A549 (cell line): ENCODE data around the gene S100A10. TPM values are rescaled to one million over a fixed set of nuclear protein-coding genes. Genes with fewer than 3 reads are reported as not detected.

ENCODE experiments used
- ATAC-seq, 2 experiments: fragments of 200-7000 bp in 1 of 2; fragments of >200 bp in 1 of 2; cut with Nextera tagmentation in 1 of 2; cut with Tn5 transposase in 1 of 2; 3 replicates each; pipeline versions ENCODE4 v1.8.0 to v1.9.1; 2018 to 2020; ENCODE audit warnings: mild to moderate bottlenecking in 1 of 2, moderate library complexity in 1 of 2
- CTCF ChIA-PET: fragments of 300-600 bp; sonication (Branson Sonifier 250); formaldehyde crosslinking; extraction: SDS; loops from one replicate; lab custom pipeline; 2021; ENCODE audit warnings: antibody characterized with exemption, inconsistent platforms; lab: Yijun Ruan, JAX
- POLR2A ChIA-PET: fragments of 350-600 bp; formaldehyde crosslinking; extraction: SDS; loops from one replicate; lab custom pipeline; 2021; ENCODE audit warnings: antibody characterized with exemption, inconsistent platforms; lab: Yijun Ruan, JAX
- DNase-seq, 2 experiments: peaks; one replicate each; pipeline versions ENCODE4 v3.0.0 to v3.0.0-alpha.2; 2011 to 2016; ENCODE audit warnings: low read depth in 1 of 2, low spot score in 1 of 2
- FAIRE-seq: peaks from 2 replicates; lab custom pipeline; 2011; peaks lifted over from hg19 to GRCh38; lab: Jason Lieb, UNC
- H3K27ac ChIP-seq, 2 experiments: fragments of >200 bp; sonication (Bioruptor Twin); formaldehyde crosslinking; 3 replicates each; pipeline ENCODE4 v1.5.1; 2016 to 2017
- H3K4me1 ChIP-seq: fragments of >200 bp; sonication (Bioruptor Twin); formaldehyde crosslinking; 3 replicates; pipeline ENCODE4 v1.6.1; 2016
- H3K4me2 ChIP-seq: fragments of >200 bp; sonication (Bioruptor Twin); formaldehyde crosslinking; 3 replicates; pipeline ENCODE4 v1.6.1; 2016
- H3K4me3 ChIP-seq: fragments of >200 bp; sonication (Bioruptor Twin); formaldehyde crosslinking; 3 replicates; pipeline ENCODE4 v1.5.1; 2016
- H3K9me3 ChIP-seq: fragments of >200 bp; sonication (Bioruptor Twin); formaldehyde crosslinking; 3 replicates; pipeline ENCODE4 v1.6.1; 2016
- ATOH8 ChIP-seq: fragments of 250-450 bp; sonication (Bioruptor Pico); IDR thresholded peaks from 2 replicates; pipeline ENCODE4 v1.5.0; 2020; ENCODE audit warnings: low read depth, mild to moderate bottlenecking, moderate library complexity
- BHLHE40 ChIP-seq: IDR thresholded peaks from 2 replicates; pipeline ENCODE4 v1.6.1; 2012; ENCODE audit warnings: low read depth, low read length, inconsistent platforms
- CEBPB ChIP-seq, 2 experiments: fragments of >200 bp in 1 of 2; sonication (Bioruptor Twin) in 1 of 2; formaldehyde crosslinking in 1 of 2; IDR thresholded peaks; 2 replicates each; pipeline ENCODE4 v1.6.1; 2012 to 2016
- CHD4 ChIP-seq: fragments of 200-600 bp; sonication (generic); IDR thresholded peaks from 2 replicates; pipeline ENCODE4 v1.6.1; 2016; ENCODE audit warnings: antibody characterized with exemption, mild to moderate bottlenecking, borderline replicate concordance
- CTCF ChIP-seq: fragments of >200 bp; sonication (Bioruptor Twin); formaldehyde crosslinking; IDR thresholded peaks from 3 replicates; pipeline ENCODE4 v1.5.1; 2016
- EHF ChIP-seq: fragments of 250-450 bp; sonication (Bioruptor Pico); IDR thresholded peaks from 2 replicates; pipeline ENCODE4 v1.5.0; 2020; ENCODE audit warnings: mild to moderate bottlenecking
- EHMT2 ChIP-seq: fragments of 200-600 bp; sonication (generic); IDR thresholded peaks from 2 replicates; pipeline ENCODE4 v1.6.1; 2016; ENCODE audit warnings: antibody characterized with exemption, low read depth, mild to moderate bottlenecking, moderate library complexity
- ESRRA ChIP-seq: fragments of 150-350 bp; IDR thresholded peaks from 2 replicates; pipeline ENCODE4 v1.6.1; 2014; ENCODE audit warnings: mild to moderate bottlenecking, low read length, borderline replicate concordance
- HDAC2 ChIP-seq: fragments of 200-600 bp; sonication (generic); IDR thresholded peaks from 2 replicates; pipeline ENCODE4 v1.6.1; 2016
- HOXB5 ChIP-seq: fragments of 250-450 bp; sonication (Bioruptor Pico); IDR thresholded peaks from 2 replicates; pipeline ENCODE4 v1.5.0; 2020; ENCODE audit warnings: mild to moderate bottlenecking, moderate library complexity
- JUN ChIP-seq, 2 experiments: fragments of >200 bp; sonication (Bioruptor Twin); formaldehyde crosslinking; IDR thresholded peaks; 2 replicates in 1 of 2; 3 replicates in 1 of 2; pipeline ENCODE4 v1.6.1; 2016 to 2017
- KDM1A ChIP-seq: fragments of 200-600 bp; sonication (generic); IDR thresholded peaks from 2 replicates; pipeline ENCODE4 v1.6.1; 2016; ENCODE audit warnings: low read depth, mild to moderate bottlenecking
- MAFK ChIP-seq: fragments of 450-650 bp; IDR thresholded peaks from 2 replicates; pipeline ENCODE4 v1.6.1; 2014; ENCODE audit not compliant: partially characterized antibody
- NR3C1 ChIP-seq: fragments of >200 bp; sonication (Bioruptor Twin); formaldehyde crosslinking; IDR thresholded peaks from 3 replicates; pipeline ENCODE4 v1.6.1; 2017
- POLR2AphosphoS2 ChIP-seq: conservative IDR thresholded peaks from 2 replicates; pipeline ENCODE4 v1.6.1; 2012; ENCODE audit warnings: low read length, improper control_type of control experiment, inconsistent platforms
- RCOR1 ChIP-seq: fragments of 150-350 bp; IDR thresholded peaks from 2 replicates; pipeline ENCODE4 v1.6.1; 2014; ENCODE audit warnings: antibody characterized with exemption, low read length, low read depth
- RFX5 ChIP-seq: fragments of 450-650 bp; IDR thresholded peaks from 2 replicates; pipeline ENCODE4 v1.7.1; 2014; ENCODE audit warnings: antibody characterized with exemption, mild to moderate bottlenecking, moderate library complexity
- RNF2 ChIP-seq: fragments of 200-600 bp; sonication (generic); IDR thresholded peaks from 2 replicates; pipeline ENCODE4 v1.6.1; 2016; ENCODE audit warnings: low read depth, mild to moderate bottlenecking, antibody characterized with exemption, moderate library complexity, borderline replicate concordance
- USF2 ChIP-seq: fragments of 450-650 bp; IDR thresholded peaks from 2 replicates; pipeline ENCODE4 v1.6.1; 2014; ENCODE audit warnings: antibody characterized with exemption
- ZNF302 ChIP-seq: fragments of 250-450 bp; sonication (Bioruptor Pico); IDR thresholded peaks from 2 replicates; pipeline ENCODE4 v1.9.0; 2021; ENCODE audit warnings: inconsistent platforms, mild to moderate bottlenecking, moderate library complexity
- WGBS: methylation state at CpG from one replicate; pipeline ENCODE4 v1.1.6; 2017; ENCODE audit errors: missing lambda C conversion rate; 5-methylcytosine and 5-hydroxymethylcytosine counted together
- polyA plus RNA-seq, 4 experiments: library from polyadenylated mRNA; depleted of rRNA in 3 of 4; stranded (reverse); fragments of >200 nt; fragmentation: RNase III in 1 of 4; extraction: RNeasy Plus Mini Kit Qiagen cat#74134 plus additional on column Dnase treatment in 1 of 4; gene quantifications; 2 replicates in 3 of 4; 3 replicates in 1 of 4; pipeline ENCODE4 v1.2.3, GENCODE V29; 2011 to 2017

S100A10 gene
- polyA plus RNA-seq, 2 of the 4 experiments (the other 2 are of a cell fraction): 505 to 2,077 TPM

GRCh38 chr1:152024223-152024622 is 30.6 kb upstream of the S100A10 start:
- no peak for FAIRE-seq
- no peak overlapping the region for H3K4me3 ChIP-seq
- no peak overlapping the region for H3K27ac ChIP-seq
- H3K4me2 ChIP-seq: no peak overlapping the region
- H3K9me3 ChIP-seq: no peaks in the 10 kb centered on the region
- ATAC-seq: no peak
- CTCF ChIA-PET: interaction anchor here (0.8 to 3.5 kb wide), 9 partner anchors 9 to 93 kb away, joined by 3 to 22 read pairs (median 6); no protein-coding TSS in a partner anchor
- WGBS: 82% methylated on average over 4 of the region's 4 CpGs
- TF ChIP-seq EHF (no peak), NR3C1 (no peak), ZNF302 (CRISPR knock-in tag) (no peak), KDM1A (no peak)
- TF ChIP-seq, all 56 proteins: peak for 0
- POLR2A ChIA-PET: no interaction called here
- peaks cover 5% of the 10 kb centered on the region for H3K4me1 ChIP-seq
- DNase-seq: no peak

- POLR2A ChIA-PET: no interaction called here
- CTCF ChIA-PET: interaction anchor here (0.9 to 3.5 kb wide), 7 partner anchors 9 to 90 kb away, joined by 3 to 22 read pairs (median 4); no protein-coding TSS in a partner anchor
These were observed 29.6 kb upstream of the S100A10 start for GRCh38 chr1:152023221-152023620.

GRCh38 chr1:152022474-152022873 is 28.8 kb upstream of the S100A10 start:
- ChIA-PET POLR2A (interaction anchor here (1.0 kb wide), 1 partner anchor 26 kb away, joined by 3 read pairs; no protein-coding TSS in a partner anchor), CTCF (interaction anchor here (1.1 to 3.5 kb wide), 5 partner anchors 8 to 89 kb away, joined by 4 to 22 read pairs (median 6); no protein-coding TSS in a partner anchor)
- Histone ChIP-seq H3K4me1 (no peaks in the 10 kb centered on the region), H3K27ac (no peak overlapping the region), H3K9me3 (no peaks in the 10 kb centered on the region), H3K4me3 (no peak overlapping the region), H3K4me2 (no peak overlapping the region)
- DNase-seq (no peak), FAIRE-seq (no peak), ATAC-seq (no peak)
- no peak for TF ChIP-seq RCOR1
- no peak for TF ChIP-seq POLR2AphosphoS2
- TF ChIP-seq RFX5: no peak
- no peak for TF ChIP-seq RNF2
- no peak for TF ChIP-seq HOXB5
- no peak for TF ChIP-seq CHD4
- TF ChIP-seq MAFK: no peak
- no peak for TF ChIP-seq ESRRA
- no peak for TF ChIP-seq CTCF
- 53% methylated on average over 3 of the region's 3 CpGs for WGBS

More at GRCh38 chr1:152023221-152023620, 29.6 kb upstream of the S100A10 start:
- Histone ChIP-seq H3K4me3 (no peak overlapping the region), H3K4me1 (no peaks in the 10 kb centered on the region)
- WGBS: 83% methylated on average over 4 of the region's 4 CpGs
- DNase-seq: no peak
- TF ChIP-seq JUN (IDR thresholded peaks at IDR 0.05): no peak
- no peak for TF ChIP-seq HDAC2
- TF ChIP-seq USF2: no peak
- TF ChIP-seq ATOH8: no peak
- no peak for TF ChIP-seq ZNF302 (CRISPR knock-in tag)
- TF ChIP-seq CEBPB (IDR thresholded peaks at IDR 0.05): no peak
- no peak for TF ChIP-seq BHLHE40
- no peak for TF ChIP-seq EHMT2
- TF ChIP-seq, all 56 proteins: peak for 0
- no peak for FAIRE-seq
- Histone ChIP-seq H3K4me2 (no peak overlapping the region), H3K27ac (no peak overlapping the region), H3K9me3 (no peaks in the 10 kb centered on the region)
- no peak for ATAC-seq
